Skin epidermis (tissue), 12 donors: ENCODE measurements around the gene AFG1L.
"Not testable (repeated sequence)": the region's sequence is repeated elsewhere in the genome, so short reads cannot be mapped to it uniquely, and the experiment has no call there.

Experiments used
- H3K27ac ChIP-seq, 21 experiments: fragments of 200-600 bp; sonication (generic) in 11 of 21; one replicate each; pipeline ENCODE4 v1.5.0; 2020; ENCODE audit warnings: mild to moderate bottlenecking in 3 of 21, inconsistent platforms in 2 of 21, moderate library complexity in 2 of 21
- H3K4me3 ChIP-seq, 7 experiments: fragments of 200-600 bp; sonication (generic) in 2 of 7; one replicate each; pipeline ENCODE4 v1.5.0; 2020; ENCODE audit warnings: inconsistent platforms in 2 of 7, mild to moderate bottlenecking in 2 of 7, moderate library complexity in 1 of 7

The AFG1L gene

DNA sequence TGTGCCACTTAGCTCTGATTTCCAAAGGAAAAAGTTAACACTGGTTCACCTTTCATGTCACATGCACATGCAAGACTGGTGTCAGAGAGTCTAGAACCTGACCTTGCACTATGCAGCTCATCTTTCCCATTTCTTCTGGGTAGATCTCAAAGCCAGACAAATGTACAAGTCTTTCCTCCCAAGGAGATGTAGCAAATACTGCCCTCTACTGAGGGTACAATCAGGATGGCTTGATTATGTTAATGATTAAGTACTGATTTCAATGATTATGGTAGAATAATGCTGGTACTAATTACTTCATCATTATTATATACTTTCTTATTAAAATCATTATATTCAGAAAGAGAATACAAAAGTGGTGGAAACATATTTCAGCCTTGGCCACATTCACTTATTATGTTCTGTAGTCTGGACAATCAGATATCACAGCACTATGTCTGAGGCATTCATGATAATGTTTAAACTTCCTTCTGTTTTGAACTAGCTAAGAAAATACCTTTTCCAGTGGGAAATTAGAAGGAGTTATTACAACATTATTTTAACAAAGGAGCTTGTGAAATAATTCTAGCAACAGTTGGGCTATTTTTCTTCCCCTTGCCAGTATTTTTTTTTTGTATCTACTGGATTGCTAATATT is 197.4 kb downstream of the AFG1L start:
- Histone ChIP-seq H3K4me3 (no peak overlapping the region), H3K27ac (no peak overlapping the region)

DNA sequence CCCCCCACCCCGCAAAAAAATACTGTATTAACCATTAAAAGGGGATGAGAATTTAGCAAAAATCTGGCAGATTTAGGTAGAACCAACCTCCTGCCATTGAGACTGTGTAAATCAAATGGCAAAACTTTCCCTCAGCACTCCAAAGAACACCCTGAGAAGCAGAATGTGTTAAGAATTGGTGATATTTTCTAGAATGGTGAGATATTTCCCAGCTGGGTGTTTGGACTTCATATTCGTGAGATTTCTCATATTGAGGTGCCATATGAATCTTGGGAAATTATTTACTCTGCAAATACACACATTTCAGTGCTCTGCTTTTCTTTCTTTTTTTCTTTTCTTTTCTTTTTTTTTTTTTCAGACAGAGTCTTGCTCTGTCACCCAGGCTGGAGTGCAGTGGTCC is 199.6 kb downstream of the AFG1L start:
- no peak overlapping the region for H3K4me3 ChIP-seq
- H3K27ac ChIP-seq: no peak overlapping the region

DNA sequence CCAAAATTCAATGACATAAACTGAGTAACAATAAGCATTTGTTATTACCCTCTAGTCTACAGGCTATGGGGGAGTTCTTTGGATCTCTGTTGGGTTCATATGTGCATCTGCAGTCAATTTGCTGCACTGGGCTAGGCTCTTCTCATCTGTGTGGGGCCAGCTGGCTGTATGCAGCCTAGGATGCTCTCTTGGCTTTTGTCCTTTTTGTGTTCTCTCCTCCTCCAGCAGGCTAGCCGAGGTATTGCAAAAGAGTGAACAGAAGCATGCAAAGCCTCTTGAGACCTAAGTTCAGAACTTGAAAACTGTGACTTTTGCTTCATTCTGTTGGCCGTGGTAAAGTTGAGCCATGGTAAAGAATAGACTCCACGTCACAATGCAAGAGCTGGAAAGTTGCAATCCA is 203.0 kb downstream of the AFG1L start:
- H3K4me3 ChIP-seq: no peak overlapping the region
- H3K27ac ChIP-seq: no peak overlapping the region

DNA sequence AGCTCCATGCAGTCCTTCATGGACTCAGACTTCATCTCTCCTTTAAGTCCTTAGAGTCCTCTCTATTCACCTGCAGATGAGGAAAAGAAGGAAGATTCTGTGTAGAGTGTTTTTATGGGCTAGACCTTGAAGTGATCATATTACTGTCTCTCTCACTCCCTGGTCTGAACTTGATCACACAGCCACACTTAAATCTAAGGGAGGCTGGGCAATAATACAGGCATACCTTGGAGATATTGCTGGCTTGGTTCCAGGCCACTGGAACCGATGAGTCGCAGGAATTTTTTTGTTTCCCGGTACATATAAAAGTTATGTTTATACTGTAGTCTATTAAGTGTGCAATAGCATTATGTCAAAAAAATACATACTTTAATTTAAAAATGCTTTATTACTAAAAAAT is 206.7 kb downstream of the AFG1L start:
- no peak overlapping the region for H3K4me3 ChIP-seq
- no peak overlapping the region for H3K27ac ChIP-seq

DNA sequence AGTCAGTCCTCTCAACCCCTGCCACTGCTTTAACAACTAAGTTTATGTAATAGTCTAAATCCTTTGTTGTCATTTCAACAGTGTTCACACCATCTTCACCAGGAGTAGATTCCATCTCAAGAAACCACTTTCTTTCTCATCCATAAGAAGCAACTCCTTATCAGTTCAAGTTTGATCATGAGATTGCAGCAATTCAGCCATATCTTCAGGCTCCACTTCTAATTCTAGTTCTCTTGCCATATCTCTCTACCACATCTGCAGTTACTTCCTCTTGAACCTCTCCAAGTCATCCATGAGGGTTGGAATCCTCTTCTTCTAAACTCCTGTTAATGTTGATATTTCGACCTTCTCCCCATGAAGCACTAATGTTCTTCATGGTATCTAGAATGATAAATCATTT is 208.0 kb downstream of the AFG1L start:
- no peak overlapping the region for H3K27ac ChIP-seq
- H3K4me3 ChIP-seq: no peak overlapping the region

DNA sequence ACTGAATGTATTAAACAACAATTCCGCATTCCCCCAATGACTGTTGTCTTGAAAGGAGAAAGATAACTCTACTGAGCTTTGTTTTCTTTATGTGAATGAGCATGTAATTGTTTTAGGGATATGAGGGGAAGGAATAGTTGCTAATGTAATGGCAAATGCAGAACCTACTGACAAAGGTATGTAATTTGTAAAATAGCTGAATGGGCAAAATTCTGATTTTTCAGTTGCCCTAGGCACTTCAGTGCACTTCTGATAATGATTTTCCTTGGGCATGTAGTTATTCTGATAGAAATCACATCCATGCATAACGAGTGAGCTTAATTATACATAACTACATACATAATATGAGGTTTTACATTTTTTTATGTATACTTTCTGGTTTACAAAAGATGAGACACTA is 212.5 kb downstream of the AFG1L start:
- no peak overlapping the region for H3K27ac ChIP-seq
- H3K4me3 ChIP-seq: no peak overlapping the region

DNA sequence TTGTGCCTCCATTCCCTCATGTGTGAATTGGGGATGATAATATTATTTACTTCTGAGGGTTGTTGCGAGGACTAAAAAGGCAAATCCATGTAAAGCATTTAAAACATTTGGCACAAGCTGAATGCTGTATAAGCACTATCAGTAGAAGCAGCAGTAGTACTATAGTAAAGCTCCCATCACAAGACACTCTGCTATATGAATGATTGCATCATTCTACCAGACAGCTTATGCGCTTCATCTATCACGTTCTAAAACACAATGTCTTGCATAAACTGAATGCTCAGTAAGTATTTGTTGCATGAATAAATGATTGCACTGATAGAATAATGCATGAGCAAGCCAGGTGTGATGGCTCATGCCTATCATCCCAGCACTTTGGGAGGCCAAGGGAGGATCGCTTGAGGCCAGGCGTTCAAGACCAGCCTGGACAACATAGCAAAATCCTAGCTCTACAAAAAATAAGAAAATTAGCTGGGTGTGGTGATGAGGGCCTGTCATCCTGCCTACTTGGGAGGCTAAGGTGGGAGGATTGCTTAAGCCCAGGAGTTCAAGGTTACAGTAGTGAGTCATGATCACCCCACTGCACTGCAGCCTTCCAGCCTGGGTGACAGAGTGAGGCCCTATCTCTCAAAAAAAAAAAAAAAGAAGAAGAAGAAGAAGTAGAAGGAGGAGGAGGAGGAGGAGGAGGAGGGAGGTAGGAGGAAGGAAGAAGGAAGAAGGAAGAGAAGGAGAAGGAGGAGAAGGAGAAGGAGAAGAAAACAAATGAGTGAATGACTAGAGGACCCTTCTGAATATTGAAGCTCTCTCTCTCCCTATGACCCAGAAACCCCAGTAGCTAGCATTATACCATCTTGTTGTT is 215.8 kb downstream of the AFG1L start:
- H3K27ac ChIP-seq: no peak overlapping the region
- H3K4me3 ChIP-seq: no peak overlapping the region

DNA sequence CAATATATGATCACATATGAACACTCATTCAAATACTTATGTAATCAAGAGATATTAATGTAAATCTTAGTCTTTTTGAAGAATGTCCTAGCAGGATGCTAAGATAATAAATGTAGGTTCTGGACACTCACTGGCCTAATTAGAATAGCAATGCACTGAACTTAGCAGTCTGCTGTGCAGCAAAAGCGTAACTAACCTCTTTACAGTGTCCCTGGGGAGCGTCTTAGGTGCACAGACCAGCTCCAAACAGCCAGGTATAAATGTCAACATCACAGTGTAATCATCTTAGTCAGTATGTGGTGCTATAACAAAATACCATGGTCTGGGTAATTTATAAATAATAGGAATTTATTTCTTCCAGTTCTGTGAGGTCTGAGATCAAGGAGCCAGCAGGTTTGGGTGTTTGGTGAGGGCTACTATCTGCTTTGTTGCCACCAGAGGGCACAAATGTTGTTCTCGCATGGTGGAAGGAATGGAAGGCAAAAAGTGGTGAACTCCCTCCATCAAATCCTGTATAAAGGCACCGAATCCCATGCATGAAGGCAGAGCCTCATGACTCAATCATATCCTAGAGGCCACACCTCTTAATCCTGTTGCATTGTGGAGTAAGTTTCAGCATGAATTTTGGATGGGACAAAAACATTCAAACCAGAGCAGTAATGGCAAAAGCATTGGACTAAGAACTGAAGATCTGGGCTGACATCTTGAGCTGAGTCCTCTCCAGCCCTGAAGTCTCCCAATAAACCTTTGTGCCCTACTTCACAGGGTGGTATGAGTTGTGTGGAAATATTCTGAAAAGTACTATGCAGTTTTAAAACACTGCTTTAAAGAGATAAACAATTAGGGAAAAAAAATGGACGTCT is 224.1 kb downstream of the AFG1L start:
- Histone ChIP-seq H3K4me3 (no peak overlapping the region), H3K27ac (no peak overlapping the region)

DNA sequence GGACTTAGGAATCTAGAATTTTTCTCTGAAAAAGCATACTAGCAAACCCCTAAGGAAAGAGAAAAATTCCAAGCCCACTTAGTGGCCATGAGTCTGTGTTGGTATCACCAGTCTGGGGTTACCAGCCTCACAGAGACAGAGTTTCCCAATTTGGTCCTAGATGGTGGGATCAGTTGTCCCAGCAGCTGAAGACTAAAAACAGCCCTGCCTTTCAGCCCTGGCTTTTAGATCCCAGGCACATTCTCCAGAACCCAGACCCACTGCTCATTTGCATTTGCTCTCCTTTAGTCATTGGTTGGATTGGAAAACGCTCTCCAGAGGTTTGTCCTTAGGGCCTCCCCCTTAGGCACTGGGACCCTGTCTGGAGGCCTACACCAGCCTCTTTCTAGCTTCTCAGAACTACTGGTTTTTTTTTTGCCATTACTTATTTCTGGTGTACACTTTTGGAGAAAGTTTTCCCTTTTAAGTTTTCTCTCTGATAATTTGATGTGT is 226.8 kb downstream of the AFG1L start:
- Histone ChIP-seq H3K27ac (no peak overlapping the region), H3K4me3 (no peak overlapping the region)

DNA sequence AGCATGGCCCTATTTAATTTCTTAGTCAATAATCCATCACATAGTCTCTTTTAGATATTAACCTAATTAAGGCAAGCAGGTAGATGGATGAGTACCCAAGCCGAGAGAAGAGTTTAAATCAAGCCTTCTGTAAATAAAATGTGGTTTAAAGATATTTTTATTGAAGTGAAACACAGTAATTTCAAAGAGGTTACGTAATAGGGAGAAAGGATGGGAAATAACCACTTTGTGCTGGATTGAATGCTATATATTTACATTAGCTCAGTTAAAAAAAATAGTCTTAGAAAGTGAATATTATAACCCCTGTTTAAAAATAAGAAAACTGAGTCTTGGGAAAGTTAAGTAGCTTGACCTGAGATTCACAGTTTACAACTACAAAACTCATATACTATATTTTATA is 228.8 kb downstream of the AFG1L start:
- Histone ChIP-seq H3K4me3 (no peak overlapping the region), H3K27ac (no peak overlapping the region)

DNA sequence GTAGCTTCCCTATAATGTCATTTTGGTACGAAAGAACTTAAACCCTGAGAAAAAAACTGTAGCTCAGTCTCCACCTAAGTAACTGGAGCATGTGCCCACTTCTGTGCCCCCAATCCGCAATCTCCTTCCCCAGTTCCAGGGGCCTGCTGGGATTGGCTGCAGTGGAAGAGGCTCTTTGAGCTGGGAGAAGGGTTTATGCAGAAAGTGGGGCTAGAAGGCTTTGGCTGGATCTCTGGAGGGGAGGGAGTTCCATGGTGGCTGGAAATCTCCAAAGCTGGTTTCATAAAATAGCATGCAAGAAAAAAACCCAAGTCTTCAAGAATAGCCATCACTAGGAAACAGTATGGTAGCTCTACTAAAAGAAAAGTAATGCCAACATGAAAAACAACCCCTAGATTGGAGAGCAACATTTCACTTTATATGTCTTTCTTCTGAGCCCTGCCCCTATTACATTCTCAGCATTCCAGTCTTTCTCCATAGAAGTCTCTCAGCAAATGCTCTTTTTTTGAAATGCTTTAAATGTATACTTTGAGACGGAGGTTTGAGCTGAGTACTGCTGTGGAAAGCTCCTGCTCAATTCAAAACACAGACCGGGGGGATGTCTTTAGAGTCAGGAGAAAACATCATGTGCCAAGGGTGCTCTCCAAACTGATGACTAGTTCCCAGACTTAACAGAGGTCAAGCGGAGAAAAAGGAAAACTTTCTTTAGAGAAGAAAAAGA is 229.8 kb downstream of the AFG1L start:
- Histone ChIP-seq H3K4me3 (no peak overlapping the region), H3K27ac (no peak overlapping the region)

DNA sequence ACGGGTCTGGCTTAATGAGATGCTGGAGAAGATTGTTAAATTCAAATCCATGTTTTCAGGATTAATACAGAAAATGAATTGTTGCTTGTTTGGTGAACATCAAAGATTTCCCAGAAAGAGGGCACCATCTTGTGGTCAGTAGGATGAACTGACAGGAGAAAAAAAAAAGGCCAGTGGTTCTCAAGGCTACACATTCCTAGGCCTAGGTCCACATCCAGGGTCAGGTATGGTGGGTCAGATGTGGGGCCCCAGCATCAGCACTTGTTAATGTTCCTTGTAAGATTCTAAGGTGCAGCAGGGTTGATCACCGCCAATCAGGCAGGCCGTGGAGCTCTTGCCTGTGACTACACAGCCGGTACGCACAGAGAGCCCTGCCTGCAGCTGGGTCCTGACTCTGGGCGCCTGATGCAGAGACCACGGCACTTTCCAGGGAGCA is 231.9 kb downstream of the AFG1L start:
- Histone ChIP-seq H3K4me3 (no peak overlapping the region), H3K27ac (no peak overlapping the region)

DNA sequence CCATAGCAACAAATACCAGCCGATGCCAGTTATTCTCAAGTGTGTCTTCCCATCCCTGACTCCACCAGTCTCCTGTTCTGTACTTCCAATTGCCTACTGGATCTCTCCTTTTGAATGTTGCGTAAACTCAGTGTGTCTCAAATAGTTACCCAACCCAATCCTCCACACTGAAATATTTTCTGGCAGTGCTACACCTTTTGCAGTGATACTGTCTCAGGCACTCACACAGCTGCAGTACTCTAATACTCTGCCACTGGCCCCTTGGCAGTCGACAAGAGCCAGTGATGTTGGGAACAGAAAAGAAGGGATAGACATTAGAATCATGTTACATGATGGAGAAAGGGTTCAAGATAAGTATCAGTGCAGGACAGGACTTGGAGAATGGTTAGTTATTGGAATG is 234.0 kb downstream of the AFG1L start:
- H3K27ac ChIP-seq: no peak overlapping the region
- H3K4me3 ChIP-seq: no peak overlapping the region

DNA sequence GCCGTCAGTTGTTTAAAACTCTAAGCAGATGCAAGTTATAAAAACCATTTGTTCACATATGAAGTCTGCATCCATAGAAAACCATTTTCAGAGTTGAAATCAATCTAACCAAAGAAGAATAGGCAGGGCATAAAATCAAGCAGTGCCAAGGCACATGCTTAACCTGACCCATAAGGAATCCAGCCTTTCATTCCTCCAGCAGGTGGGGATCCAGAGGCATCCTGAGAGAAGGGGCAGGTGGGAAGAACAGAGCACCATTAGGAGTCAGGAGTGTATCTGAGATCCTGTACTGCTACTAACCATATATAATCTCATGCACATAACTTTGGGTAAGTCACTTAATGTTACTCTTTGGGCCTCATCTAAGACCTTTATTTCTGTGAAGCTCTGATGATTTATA is 236.5 kb downstream of the AFG1L start:
- Histone ChIP-seq H3K4me3 (no peak overlapping the region), H3K27ac (no peak overlapping the region)

DNA sequence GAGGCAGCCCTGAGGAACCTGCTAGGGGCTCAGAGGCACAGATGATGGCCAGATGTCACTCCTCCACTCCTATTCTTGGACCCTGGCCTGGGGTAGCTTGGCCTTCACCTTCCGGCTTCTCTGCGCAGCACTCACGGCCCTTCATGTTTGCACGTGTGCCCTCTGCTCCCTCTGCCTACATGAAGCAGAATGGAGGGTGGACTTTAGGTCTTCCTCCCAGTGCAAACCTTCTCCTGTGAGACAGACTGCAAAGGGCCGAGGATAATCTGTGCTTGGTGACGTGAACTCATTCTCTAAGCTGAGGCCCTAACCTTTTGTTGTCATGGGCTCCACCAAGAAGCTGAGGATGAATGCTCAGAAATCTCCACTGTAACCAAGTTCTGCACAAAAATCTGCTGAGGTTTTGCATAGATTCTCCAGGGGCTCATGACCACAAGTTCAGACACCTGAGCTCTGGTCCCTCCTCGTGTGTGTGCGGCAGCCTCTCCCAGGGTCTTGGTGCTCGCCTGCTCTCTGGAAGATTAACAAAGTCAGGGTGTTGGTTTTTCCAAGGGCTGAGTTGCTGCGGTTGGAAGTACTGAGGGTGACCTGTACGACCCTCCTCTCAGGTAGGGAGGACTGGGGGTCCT is 240.4 kb downstream of the AFG1L start:
- no peak overlapping the region for H3K27ac ChIP-seq
- no peak overlapping the region for H3K4me3 ChIP-seq

DNA sequence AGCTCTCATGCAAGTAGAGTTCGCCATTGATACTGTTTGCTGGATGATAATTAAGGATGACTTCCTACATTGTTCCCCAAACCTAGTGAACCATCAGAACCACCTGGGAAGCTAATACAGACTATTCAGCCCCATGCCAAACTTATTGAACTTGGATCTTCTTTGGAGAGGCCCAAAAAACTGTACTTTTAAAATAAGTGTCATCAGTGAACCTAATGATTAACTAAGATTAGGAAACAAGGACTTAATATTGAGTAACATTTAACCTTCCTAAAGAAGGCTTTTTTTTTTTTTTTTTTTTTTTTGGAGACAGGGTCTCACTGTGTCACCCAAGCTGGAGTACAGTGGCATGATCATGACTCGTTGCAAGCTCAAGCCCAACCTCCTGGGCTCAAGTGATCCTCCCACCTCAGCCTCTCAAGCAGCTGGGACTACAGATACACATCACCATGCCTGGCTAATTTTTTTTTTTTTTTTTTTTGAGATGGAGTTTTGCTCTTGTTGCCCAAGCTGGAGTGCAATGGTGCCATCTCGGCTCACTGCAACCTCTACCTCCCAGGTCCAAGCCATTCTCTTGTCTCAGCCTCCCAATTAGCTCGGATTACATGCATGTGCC is 241.2 kb downstream of the AFG1L start:
- not testable (repeated sequence) for H3K27ac ChIP-seq, H3K4me3 ChIP-seq

DNA sequence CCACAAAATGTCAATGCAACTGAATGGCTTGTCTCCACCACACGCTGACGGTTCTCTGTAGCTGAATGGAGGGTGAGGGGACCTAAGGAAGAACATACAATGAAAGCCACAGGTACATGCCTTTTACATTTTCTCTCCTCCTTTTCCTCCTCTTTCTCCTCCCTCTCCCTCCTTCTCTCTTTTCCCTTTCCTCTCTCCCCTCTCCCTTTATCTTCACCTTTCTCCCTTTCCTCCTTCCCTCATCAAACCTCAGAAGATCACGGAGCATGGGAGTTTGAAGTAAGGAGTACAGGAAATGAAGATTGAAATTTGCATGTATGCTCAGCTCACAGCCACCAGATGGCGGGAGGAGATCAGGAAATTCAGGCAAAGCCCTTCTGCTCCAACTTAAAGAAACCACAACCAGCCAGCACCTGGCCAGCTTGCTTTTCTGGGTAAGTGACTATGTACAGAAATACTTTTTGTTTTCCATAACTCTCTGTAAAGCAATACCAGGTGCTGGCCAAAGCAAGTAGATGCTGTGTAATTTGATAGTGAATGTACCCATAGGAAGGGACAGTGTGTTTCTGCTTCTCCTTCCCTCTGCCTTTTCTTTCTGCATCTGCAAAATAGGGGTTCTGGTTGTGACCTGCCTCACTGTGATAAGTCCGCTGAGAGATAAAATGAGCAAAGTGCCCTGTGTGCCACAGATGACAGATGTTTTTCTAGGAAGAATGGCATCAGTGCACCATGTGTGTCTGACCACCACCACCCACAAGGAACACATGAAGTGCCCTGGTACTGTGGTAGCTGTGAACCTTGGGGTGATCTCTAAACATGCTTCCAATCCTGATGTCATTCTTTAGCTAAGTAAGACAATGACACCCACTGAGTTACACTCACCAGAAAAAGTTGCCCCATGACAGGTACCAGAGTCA is 247.2 kb downstream of the AFG1L start:
- Histone ChIP-seq H3K27ac (peak overlapping the region in 1 of 21 experiments; percentile 6), H3K4me3 (no peak overlapping the region)
